Adrenal gland (tissue), 19 donors: Measurements from ENCODE around the gene GIMD1. TPM values are rescaled to one million over a fixed set of nuclear protein-coding genes. Genes with fewer than 3 reads are reported as not detected.
"Not testable (repeated sequence)": the region's sequence is repeated elsewhere in the genome, so short reads cannot be mapped to it uniquely, and the experiment has no call there.

Experiments
- DNase-seq, 7 donors: peaks; one replicate each; pipeline ENCODE4 v3.0.0-alpha.2; 2019 to 2020
- H3K27ac ChIP-seq, 5 donors: fragments of 200-600 bp; sonication (generic) in 4 of 5; 1 replicate in 3 of 5; 2 replicates in 2 of 5; pipeline versions ENCODE4 v1.5.1 to v1.8.0; 2016 to 2020; ENCODE audit warnings: mild to moderate bottlenecking in 1 of 5
- H3K27me3 ChIP-seq: fragments of 200-600 bp; 2 replicates; pipeline ENCODE4 v1.8.0; 2021
- H3K36me3 ChIP-seq, 2 donors: fragments of 200-600 bp; replicated peaks in 1 of 2; 1 replicate in 1 of 2; 2 replicates in 1 of 2; pipeline versions ENCODE4 v1.5.1 to v1.8.0; 2018 to 2022
- H3K4me1 ChIP-seq, 2 donors: fragments of 200-600 bp; replicated peaks in 1 of 2; 1 replicate in 1 of 2; 2 replicates in 1 of 2; pipeline versions ENCODE4 v1.5.1 to v1.8.0; 2018 to 2021
- H3K4me3 ChIP-seq, 4 donors: fragments of 200-600 bp; sonication (generic) in 3 of 4; one replicate each; pipeline ENCODE4 v1.5.1; 2016 to 2018
- H3K9me3 ChIP-seq, 3 donors: fragments of 200-600 bp; sonication (generic) in 1 of 3; replicated peaks in 1 of 3; 1 replicate in 2 of 3; 2 replicates in 1 of 3; pipeline versions ENCODE4 v1.5.1 to v1.8.0; 2016 to 2021
- POLR2A ChIP-seq, 2 donors: fragments of 450-650 bp; IDR thresholded peaks; one replicate each; pipeline ENCODE4 v1.6.1; 2017; ENCODE audit warnings: antibody characterized with exemption in 2 of 2, mild to moderate bottlenecking in 2 of 2, moderate library complexity in 1 of 2
- WGBS, 4 donors: extraction: QIAGEN DNeasy Blood & Tissue Kit in 2 of 4; methylation state at CpG; one replicate each; pipeline versions ENCODE4 v1.1.5 to v1.1.7; 2013 to 2017; 5-methylcytosine and 5-hydroxymethylcytosine counted together
- intact Hi-C, 2 donors: fragments of 100-400 bp; cut with DNase I; formaldehyde crosslinking; loops; one replicate each; pipeline versions ENCODE4 v1.14.1 to v1.15.0; 2022 to 2023
- long read RNA-seq, 10 donors: library from polyadenylated mRNA in 3 of 10; unstranded in 2 of 10; stranded (forward) in 1 of 10; transcript quantifications; one replicate each; pipeline ENCODE4 v2.0.0 and lab custom pipeline, GENCODE V29; 2021 to 2026
- polyA plus RNA-seq, 3 donors: library from polyadenylated mRNA; stranded (reverse); fragments of 200-250 nt in 2 of 3; fragments of 350-450 nt in 1 of 3; fragmentation: Illumina TruSeq in 1 of 3; extraction: RNeasy Lipid Tissue Mini Kit (QIAGEN cat#74804) in 1 of 3; gene quantifications; one replicate each; pipeline ENCODE4 v1.2.3, GENCODE V29; 2013 to 2014
- total RNA-seq, 9 donors: library from RNA; depleted of rRNA in 4 of 9; stranded (reverse); fragments of >200 nt in 4 of 9; fragments of 120-200 nt in 1 of 9; fragmentation: NEBNext Ultra II Directional in 1 of 9; extraction: Animal tissue kit (Norgen Biotek cat#: 25700) in 1 of 9; gene quantifications; one replicate each; pipeline versions ENCODE4 v1.1.0 to v1.2.4, GENCODE V29; 2013 to 2023
- TF ChIP-seq, protein P1 (sequence below), 6 experiments: fragments of 450-650 bp in 4 of 6; fragments of 200-600 bp in 2 of 6; sonication (generic) in 1 of 6; IDR thresholded peaks; 1 replicate in 5 of 6; 2 replicates in 1 of 6; pipeline versions ENCODE4 v1.5.1 to v1.8.0; 2016 to 2021; ENCODE audit warnings: antibody characterized with exemption in 6 of 6, mild to moderate bottlenecking in 2 of 6, moderate library complexity in 1 of 6
- donor health status: healthy with polysubstance abuse.
- donor health status: Bipolar disorder and iron deficiency.
- donor health status: DM: yes; HTN: yes; CAD: no.
- donor health status: DM: no; HTN: no; CAD: no.
- donor health status: DM: no; HTN: no; CAD: no.
- donor health status: DM: yes; HTN: yes; CAD: no.

Gene GIMD1
- total RNA-seq (not detected), polyA plus RNA-seq (not detected)
- long read RNA-seq, donor 1: 0 reads
- long read RNA-seq, donor 2: 0 reads
- long read RNA-seq, donor 3: 0 reads
- long read RNA-seq, donor 4: 0 reads
- long read RNA-seq, donor 5: 0 reads
- long read RNA-seq, donor 6: 0 reads
- long read RNA-seq, donor 7: 0 reads
- long read RNA-seq, donor 8: 0 reads
- long read RNA-seq, donor 9: 0 reads
- long read RNA-seq, donor 10: 0 reads

DNA sequence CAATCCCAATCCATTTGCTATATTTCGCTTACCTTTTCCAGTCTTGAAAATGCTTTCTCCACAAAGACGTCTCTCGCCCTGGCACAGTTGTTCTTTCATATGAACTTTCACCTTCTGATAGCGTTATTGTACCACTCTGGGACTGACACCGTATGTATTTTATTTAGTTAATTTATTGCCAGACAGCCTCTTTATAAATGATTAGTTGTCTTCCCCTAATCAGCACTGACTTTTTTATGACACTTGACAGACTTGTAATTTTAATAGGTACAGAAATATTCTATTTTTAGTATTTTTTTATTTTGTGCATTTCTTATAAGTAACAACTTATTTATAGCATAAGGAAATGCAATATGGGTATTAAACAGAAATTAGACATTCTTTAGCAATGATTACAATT, at the start of gene GIMD1:
Gene GIMD1, minus strand, starts transcription at position 101 of the 400 bp plus-strand sequence. CDS start 1,343 bp downstream, outside the sequence.
- Histone ChIP-seq H3K4me3 (no peak within 1 kb of the TSS), H3K27ac (no peak within 1 kb of the TSS), H3K4me1 (peaks cover 0 to 5% of the 10 kb centered on the region in 2 donors), H3K27me3 (peaks cover 9% of the 10 kb centered on the region), H3K36me3 (no peaks in the 10 kb centered on the region), H3K9me3 (peaks cover 0 to 3% (median 0%) of the 10 kb centered on the region in 3 donors)
- WGBS, 4 donors: 67 to 78% (median 72%) methylated on average over 5 of the region's 5 CpGs
- no peak for DNase-seq
- intact Hi-C loops: no loop called here
- TF ChIP-seq, protein P1, sequence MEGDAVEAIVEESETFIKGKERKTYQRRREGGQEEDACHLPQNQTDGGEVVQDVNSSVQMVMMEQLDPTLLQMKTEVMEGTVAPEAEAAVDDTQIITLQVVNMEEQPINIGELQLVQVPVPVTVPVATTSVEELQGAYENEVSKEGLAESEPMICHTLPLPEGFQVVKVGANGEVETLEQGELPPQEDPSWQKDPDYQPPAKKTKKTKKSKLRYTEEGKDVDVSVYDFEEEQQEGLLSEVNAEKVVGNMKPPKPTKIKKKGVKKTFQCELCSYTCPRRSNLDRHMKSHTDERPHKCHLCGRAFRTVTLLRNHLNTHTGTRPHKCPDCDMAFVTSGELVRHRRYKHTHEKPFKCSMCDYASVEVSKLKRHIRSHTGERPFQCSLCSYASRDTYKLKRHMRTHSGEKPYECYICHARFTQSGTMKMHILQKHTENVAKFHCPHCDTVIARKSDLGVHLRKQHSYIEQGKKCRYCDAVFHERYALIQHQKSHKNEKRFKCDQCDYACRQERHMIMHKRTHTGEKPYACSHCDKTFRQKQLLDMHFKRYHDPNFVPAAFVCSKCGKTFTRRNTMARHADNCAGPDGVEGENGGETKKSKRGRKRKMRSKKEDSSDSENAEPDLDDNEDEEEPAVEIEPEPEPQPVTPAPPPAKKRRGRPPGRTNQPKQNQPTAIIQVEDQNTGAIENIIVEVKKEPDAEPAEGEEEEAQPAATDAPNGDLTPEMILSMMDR (IDR thresholded peaks at IDR 0.05): no peak
- no peak for TF ChIP-seq POLR2A (IDR thresholded peaks at IDR 0.05)

DNA sequence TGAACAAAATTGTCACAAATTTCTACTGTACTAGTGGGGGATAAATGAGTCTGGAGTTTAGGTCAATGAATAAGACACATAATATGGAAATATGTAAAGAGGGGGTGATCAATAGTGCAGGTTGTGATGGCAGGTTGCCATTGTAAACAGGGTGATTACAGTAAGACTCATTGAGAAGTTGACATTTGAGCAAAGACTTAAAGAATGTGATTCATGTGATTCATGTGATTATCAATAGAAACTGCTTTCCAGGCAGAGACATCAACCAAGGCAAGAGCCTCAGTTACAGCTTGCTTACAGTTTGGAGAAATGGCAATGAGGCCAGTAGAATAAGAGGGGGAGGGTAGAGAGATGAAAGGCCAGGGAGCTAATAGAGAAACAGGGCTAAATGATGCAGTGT, 45.8 kb upstream of the GIMD1 start:
- Histone ChIP-seq H3K27ac (no peak overlapping the region), H3K9me3 (no peaks in the 10 kb centered on the region), H3K27me3 (no peaks in the 10 kb centered on the region), H3K36me3 (no peaks in the 10 kb centered on the region), H3K4me1 (no peaks in the 10 kb centered on the region), H3K4me3 (no peak overlapping the region)
- no peak for DNase-seq
- intact Hi-C loops: no loop called here
- TF ChIP-seq, protein P1 (IDR thresholded peaks at IDR 0.05): no peak
- no peak for TF ChIP-seq POLR2A (IDR thresholded peaks at IDR 0.05)

GRCh38 chr4:106409901-106410889, 41.6 kb upstream of the GIMD1 start:
- no peak overlapping the region for H3K27ac ChIP-seq
- no peaks in the 10 kb centered on the region for H3K27me3 ChIP-seq
- H3K4me1 ChIP-seq: no peaks in the 10 kb centered on the region
- TF ChIP-seq, protein P1 (IDR thresholded peaks at IDR 0.05): no peak
- TF ChIP-seq POLR2A (IDR thresholded peaks at IDR 0.05): no peak
- no peaks in the 10 kb centered on the region for H3K36me3 ChIP-seq
- no peak for DNase-seq
- WGBS, 4 donors: 80 to 85% (median 83%) methylated on average over 15 of the region's 15 CpGs
- intact Hi-C loops: no loop called here
- no peaks in the 10 kb centered on the region for H3K9me3 ChIP-seq
- no peak overlapping the region for H3K4me3 ChIP-seq

DNA sequence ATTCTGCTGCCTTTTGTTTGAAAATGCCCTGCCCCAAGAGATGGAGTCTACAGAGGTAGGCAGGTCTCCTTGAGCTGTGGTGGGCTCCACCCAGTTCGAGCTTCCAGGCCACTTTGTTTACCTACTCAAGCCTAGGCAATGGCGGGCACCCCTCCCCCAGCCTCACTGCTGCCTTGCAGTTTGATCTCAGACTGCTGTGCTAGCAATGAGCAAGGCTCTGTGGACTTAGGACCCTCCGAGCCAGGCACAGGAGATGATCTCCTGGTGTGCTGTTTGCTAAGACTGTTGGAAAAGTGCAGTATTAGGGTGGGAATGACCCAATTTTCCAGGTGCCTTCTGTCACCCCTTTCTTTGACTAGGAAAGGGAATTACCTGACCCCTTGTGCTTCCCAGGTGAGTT, 39.4 kb upstream of the GIMD1 start:
- H3K4me1 ChIP-seq, H3K27me3 ChIP-seq, H3K27ac ChIP-seq, H3K4me3 ChIP-seq, DNase-seq, intact Hi-C loops, H3K9me3 ChIP-seq, H3K36me3 ChIP-seq: not testable (repeated sequence)
- 58 to 100% (median 67%) methylated on average over 1 to 3 of the region's 3 CpGs for WGBS, 4 donors
